NCI-H2196 treated with DMSO at 0.1 percent for 48 hours (cell line): ENCODE data around the gene C12orf42.
A peak's percentile ranks its signal among the peaks of the same experiment; 100 is the strongest.
"Not testable (repeated sequence)": the region's sequence is repeated elsewhere in the genome, so short reads cannot be mapped to it uniquely, and the experiment has no call there.

Experiments used
- DNase-seq: peaks from one replicate; lab custom pipeline; 2025; ENCODE audit not compliant: unreplicated experiment; lab: John Stamatoyannopoulos, UW

Gene C12orf42

GRCh38 chr12:103425674-103426073 lies 70.1 kb downstream of the C12orf42 start:
- not testable (repeated sequence) for DNase-seq

GRCh38 chr12:103424849-103425586 lies 70.8 kb downstream of the C12orf42 start:
- not testable (repeated sequence) for DNase-seq

GRCh38 chr12:103423516-103423910 lies 72.3 kb downstream of the C12orf42 start:
- DNase-seq: no peak

GRCh38 chr12:103422746-103423515 lies 72.8 kb downstream of the C12orf42 start:
- DNase-seq: peak; percentile 45

GRCh38 chr12:103422328-103422727 lies 73.4 kb downstream of the C12orf42 start:
- no peak for DNase-seq

- no peak for DNase-seq
These were observed 74.4 kb downstream of the C12orf42 start for GRCh38 chr12:103421402-103421801.

- DNase-seq: no peak
These were observed 80.1 kb downstream of the C12orf42 start for GRCh38 chr12:103415681-103416080.

- DNase-seq: no peak
These were observed 94.3 kb downstream of the C12orf42 start for GRCh38 chr12:103401421-103401820.

- DNase-seq: no peak
These were observed 95.8 kb downstream of the C12orf42 start for GRCh38 chr12:103399986-103400385.

GRCh38 chr12:103397536-103397935 lies 98.2 kb downstream of the C12orf42 start:
- DNase-seq: no peak

GRCh38 chr12:103392722-103393121 lies 103.0 kb downstream of the C12orf42 start:
- no peak for DNase-seq

- DNase-seq: no peak
These were observed 104.7 kb downstream of the C12orf42 start for GRCh38 chr12:103391103-103391502.

GRCh38 chr12:103387385-103387784 lies 108.4 kb downstream of the C12orf42 start:
- DNase-seq: no peak

GRCh38 chr12:103386451-103386850 lies 109.3 kb downstream of the C12orf42 start:
- DNase-seq: no peak

GRCh38 chr12:103382736-103383346 lies 112.9 kb downstream of the C12orf42 start:
- no peak for DNase-seq

GRCh38 chr12:103382119-103382518 lies 113.6 kb downstream of the C12orf42 start:
- DNase-seq: no peak

GRCh38 chr12:103379670-103380069 lies 116.1 kb downstream of the C12orf42 start:
- DNase-seq: no peak

GRCh38 chr12:103373088-103373523 lies 122.7 kb downstream of the C12orf42 start:
- peak; percentile 99 for DNase-seq

- no peak for DNase-seq
These were observed 125.8 kb downstream of the C12orf42 start for GRCh38 chr12:103369929-103370328.

- no peak for DNase-seq
These were observed 127.6 kb downstream of the C12orf42 start for GRCh38 chr12:103368167-103368566.

- no peak for DNase-seq
These were observed 141.4 kb downstream of the C12orf42 start for GRCh38 chr12:103354403-103354802.

GRCh38 chr12:103353913-103354312 lies 141.9 kb downstream of the C12orf42 start:
- DNase-seq: no peak
